HG03135 (cell line): ENCODE data around the gene TSSK2.
"Not testable (repeated sequence)": the region's sequence is repeated elsewhere in the genome, so short reads cannot be mapped to it uniquely, and the experiment has no call there.

Experiments used
- ATAC-seq: cut with Tn5 transposase; IDR thresholded peaks from one replicate; pipeline ENCODE4 v1.9.1; 2021; ENCODE audit warnings: mild to moderate bottlenecking, moderate library complexity; ENCODE audit not compliant: unreplicated experiment

TSSK2 gene

DNA sequence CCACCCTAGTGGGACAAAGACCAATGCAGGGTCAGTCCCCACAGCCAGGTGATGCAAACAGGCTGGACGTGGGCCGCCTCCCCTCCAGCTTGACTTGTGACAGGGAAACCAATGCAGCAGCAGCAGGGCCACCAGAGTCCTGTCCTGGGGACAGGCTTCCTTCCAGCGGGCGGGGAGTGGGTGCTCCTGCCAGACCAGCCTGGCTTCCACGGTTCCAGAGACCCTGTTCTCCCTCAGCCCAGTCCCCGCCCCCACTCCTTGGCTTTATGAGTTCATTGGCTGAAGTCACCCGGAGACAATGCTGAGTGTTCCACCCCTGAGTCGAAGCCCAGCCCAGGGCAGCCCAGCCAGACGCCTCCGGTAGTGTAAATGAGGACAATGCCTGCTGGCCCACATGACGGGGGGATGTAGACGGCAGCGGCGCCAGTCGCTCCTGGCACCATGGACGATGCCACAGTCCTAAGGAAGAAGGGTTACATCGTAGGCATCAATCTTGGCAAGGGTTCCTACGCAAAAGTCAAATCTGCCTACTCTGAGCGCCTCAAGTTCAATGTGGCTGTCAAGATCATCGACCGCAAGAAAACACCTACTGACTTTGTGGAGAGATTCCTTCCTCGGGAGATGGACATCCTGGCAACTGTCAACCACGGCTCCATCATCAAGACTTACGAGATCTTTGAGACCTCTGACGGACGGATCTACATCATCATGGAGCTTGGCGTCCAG is at the start of gene TSSK2:
TSSK2 (plus strand) TSS at position 350 of the 726 bp plus-strand sequence; CDS start at position 442, 92 bp downstream.
- ATAC-seq = no peak

GRCh38 chr22:19081351-19081750 is 49.8 kb upstream of the TSSK2 start:
- ATAC-seq = no peak

DNA sequence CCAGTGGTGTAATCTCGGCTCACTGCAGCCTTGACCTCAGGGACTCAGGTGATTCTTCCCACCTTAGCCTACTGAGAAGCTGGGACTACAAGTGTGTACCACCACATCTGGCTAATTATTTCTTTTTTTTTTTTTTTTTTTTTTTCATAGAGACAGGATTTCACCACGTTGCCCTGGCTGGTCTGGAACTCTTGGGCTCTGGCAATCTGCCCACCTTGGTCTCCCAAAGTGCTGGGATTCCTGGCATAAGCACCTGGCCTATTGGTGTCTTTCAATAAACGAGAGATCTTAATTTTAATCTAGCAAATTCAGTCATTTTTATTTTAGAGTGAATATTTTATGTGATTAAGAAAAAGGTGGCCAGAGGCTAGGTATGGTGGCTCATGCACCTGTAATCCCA is 49.0 kb upstream of the TSSK2 start:
- no peak for ATAC-seq

- ATAC-seq = no peak
These were observed 48.3 kb upstream of the TSSK2 start for GRCh38 chr22:19082793-19083192.

DNA sequence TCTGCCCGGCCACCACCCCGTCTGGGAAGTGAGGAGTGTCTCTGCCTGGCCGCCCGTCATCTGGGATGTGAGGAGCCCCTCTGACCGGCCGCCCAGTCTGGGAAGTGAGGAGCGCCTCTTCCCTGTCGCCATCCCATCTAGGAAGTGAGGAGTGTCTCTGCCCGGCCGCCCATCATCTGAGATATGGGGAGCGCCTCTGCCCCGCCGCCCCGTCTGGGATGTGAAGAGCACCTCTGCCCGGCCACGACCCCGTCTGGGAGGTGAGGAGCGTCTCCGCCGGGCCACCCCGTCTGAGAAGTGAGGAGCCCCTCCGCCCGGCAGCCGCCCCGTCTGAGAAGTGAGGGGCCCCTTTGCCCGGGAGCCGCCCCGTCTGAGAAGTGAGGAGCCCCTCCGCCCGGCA is 47.0 kb upstream of the TSSK2 start:
- not testable (repeated sequence) for ATAC-seq

DNA sequence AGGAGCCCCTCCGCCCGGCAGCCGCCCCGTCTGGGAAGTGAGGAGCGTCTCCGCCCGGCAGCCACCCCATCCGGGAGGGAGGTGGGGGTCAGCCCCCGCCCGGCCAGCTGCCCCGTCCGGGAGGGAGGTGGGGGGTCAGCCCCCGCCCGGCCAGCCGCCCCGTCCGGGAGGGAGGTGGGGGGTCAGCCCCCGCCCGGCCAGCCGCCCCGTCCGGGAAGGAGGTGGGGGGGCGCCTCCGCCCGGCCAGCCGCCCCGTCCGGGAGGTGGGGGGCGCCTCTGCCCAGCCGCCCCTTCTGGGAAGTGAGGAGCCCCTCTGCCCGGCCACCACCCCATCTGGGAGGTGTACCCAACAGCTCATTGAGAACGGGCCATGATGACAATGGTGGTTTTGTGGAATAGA is 46.5 kb upstream of the TSSK2 start:
- ATAC-seq = not testable (repeated sequence)

- no peak for ATAC-seq
These were observed 45.8 kb upstream of the TSSK2 start for GRCh38 chr22:19085233-19085718.

DNA sequence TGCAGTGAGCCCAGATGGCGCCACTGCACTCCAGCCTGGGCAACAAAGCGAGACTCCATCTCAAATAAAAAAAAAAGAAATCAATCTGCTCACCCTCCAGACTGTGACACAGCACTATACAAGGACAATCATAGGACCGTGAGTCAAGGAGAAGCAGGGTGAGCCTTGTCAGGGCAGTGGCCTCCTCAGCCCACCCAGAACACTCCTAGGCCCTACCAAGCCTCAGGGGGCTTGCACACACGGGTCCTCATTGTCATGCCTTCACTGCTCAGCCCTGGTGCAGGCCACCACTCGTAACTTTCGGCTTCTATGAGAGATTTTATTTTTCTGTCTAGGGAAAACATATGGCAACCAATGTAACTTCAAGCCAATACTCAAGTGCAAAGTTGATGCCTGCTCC is 44.7 kb upstream of the TSSK2 start:
- no peak for ATAC-seq

GRCh38 chr22:19086896-19087295 is 44.2 kb upstream of the TSSK2 start:
- ATAC-seq = no peak

GRCh38 chr22:19088866-19089595 is 42.1 kb upstream of the TSSK2 start:
- no peak for ATAC-seq

DNA sequence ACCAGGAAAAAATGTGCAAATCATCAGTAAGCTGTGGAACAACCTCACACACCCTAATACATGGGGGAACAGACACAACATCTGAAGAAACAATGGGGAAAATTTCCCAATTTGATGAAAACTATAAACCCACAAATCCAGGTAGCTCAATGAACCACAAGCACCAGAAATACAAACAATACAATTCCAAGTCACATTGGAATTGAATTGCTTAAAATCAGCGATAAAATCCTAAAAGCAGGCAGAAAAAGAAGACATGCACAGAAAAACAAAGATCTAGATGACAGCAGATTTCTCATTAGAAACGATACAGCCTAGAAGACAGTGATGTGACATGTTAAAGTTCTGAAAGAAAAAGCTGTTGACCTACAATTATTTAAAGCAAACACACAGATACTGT is 40.9 kb upstream of the TSSK2 start:
- no peak for ATAC-seq

DNA sequence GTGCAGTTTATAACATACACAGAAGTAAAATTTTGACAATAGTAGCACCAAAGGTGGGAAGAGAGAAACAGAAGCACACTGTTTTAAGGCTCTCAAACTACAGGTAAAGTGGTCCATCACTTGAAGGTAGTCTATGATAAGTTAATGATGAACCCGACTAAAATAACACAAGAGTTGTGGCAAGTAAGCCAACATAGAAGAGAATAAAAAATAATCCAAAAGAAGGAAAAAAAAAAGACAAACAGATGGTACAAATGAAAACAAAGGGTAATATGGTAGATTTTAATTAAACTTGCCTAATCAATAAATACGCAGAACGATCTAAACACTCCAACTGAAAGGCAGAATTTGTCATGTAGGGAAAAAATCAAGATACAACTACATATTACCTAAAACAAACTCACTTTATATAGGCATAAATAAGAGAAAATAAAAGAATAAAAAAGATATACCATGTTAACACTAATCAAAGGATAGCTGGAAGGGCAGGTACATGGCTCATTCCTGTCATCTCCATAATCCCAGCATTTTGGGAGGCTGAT is 40.5 kb upstream of the TSSK2 start:
- ATAC-seq = no peak

- ATAC-seq = no peak
These were observed 38.4 kb upstream of the TSSK2 start for GRCh38 chr22:19092725-19093124.

DNA sequence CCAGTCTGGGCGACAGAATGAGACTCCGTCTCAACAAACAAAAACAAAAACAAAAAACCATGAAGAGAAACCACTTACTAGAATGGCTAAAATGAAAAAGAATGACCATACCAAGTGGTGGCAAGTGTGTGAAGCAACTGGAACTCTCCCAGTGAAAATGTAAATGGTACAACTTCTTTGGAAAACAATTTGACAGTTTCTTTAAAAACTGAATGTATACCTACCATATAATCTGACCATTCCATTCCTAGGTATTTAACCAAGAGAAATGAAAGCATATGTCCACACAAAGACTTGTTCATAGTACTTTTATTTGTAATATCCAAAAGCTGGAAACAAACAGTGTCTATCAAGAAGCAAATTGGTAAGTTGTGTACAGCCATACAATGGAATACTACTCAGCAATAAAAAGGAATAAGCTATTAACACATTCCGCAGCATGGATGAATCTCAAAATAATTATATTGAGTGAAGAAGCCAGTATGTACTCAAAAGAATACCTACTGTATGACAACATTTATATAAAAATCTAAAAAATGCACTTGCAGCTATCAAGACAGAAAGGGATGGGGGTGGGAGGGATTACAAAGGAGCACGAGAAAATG is 36.6 kb upstream of the TSSK2 start:
- no peak for ATAC-seq

GRCh38 chr22:19096555-19096954 is 34.6 kb upstream of the TSSK2 start:
- no peak for ATAC-seq

DNA sequence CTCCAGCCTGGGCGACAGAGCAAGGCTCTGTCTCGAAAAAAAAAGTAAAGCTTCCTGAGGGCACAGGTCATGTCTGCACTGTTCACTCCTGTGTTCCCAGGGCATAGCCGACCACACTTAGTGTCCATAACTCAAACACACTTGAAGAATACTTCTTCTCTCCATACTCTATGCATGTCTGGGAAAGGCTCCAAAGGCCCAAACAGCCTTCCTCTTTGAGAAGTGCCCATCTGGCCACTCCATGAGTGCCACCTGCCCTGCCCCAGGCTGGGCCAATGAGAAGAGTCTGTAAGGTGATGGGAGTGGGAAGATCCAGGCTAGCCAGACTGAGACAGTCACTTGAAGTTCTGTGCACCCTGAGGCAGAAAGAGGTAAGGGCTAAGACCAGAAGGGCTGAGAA is 33.6 kb upstream of the TSSK2 start:
- no peak for ATAC-seq

- ATAC-seq = no peak
These were observed 33.0 kb upstream of the TSSK2 start for GRCh38 chr22:19098157-19098556.

- no peak for ATAC-seq
These were observed 27.0 kb upstream of the TSSK2 start for GRCh38 chr22:19103880-19104821.

DNA sequence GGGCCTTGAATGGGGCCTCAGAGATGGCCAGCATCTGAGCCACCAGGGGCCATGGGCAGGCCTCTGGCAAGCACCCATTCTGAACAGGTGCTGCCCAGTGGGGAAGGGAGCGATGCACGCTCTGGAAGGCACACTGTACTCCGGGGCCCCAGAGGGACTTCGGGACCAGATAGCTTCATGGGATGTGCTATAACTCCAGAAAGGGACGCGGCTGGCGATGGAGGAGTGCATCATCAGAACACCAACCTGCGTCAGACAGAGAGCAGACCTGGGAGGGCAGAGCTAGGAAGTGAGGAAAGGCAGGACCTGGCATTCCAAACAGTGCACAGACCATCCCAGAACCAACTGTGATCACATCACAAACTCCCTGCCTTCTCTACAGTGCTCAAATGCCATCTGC is 25.7 kb upstream of the TSSK2 start:
- ATAC-seq = no peak
